ENCODE data around the gene SMIM41.

Gene SMIM41

DNA sequence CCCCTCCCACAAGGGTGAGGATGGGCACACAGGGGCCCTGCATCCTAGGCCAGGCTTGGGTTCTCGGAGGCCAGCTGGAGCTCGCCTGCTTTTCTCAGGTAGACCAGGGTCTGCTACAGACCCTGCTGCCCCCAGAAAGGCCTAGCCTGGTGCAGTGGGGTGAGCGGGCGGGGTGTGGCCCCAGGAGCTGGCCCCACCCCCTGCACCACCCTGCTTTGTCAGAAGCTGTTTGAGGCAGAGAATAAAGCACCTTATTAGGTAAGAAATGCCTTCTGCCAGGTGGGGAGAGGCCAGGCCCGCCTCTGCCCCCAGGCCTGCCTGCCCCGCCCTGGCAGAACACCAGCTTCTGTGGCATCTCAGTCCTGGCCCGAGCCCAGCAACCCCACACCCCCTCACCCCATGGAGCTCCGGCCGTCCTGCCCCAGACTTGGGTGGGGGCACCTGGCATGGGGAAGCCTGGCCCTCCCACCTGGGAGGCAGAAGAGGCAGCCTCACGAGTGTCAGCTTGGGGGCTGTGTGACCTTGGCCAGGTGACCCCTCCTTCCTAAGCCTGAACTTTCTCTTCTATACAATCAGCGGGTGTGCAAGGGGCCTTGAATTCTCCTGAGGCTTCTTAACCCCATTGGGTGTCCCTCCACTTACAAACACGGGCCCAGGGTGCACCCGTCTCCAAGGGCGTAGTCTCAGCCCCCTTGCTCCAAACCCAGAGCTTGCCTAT lies 69.1 kb downstream of the SMIM41 start:
- DNase-seq = no peak

- DNase-seq = no peak
Observed at GRCh38 chr12:52149182-52149641, 69.7 kb downstream of the SMIM41 start.

- DNase-seq = no peak
Observed at GRCh38 chr12:52149651-52150241, 70.2 kb downstream of the SMIM41 start.

- DNase-seq = no peak
Observed at GRCh38 chr12:52151153-52151836, 71.8 kb downstream of the SMIM41 start.

GRCh38 chr12:52151837-52152783 lies 72.6 kb downstream of the SMIM41 start:
- no peak for DNase-seq

GRCh38 chr12:52152905-52153317 lies 73.4 kb downstream of the SMIM41 start:
- DNase-seq = no peak

DNA sequence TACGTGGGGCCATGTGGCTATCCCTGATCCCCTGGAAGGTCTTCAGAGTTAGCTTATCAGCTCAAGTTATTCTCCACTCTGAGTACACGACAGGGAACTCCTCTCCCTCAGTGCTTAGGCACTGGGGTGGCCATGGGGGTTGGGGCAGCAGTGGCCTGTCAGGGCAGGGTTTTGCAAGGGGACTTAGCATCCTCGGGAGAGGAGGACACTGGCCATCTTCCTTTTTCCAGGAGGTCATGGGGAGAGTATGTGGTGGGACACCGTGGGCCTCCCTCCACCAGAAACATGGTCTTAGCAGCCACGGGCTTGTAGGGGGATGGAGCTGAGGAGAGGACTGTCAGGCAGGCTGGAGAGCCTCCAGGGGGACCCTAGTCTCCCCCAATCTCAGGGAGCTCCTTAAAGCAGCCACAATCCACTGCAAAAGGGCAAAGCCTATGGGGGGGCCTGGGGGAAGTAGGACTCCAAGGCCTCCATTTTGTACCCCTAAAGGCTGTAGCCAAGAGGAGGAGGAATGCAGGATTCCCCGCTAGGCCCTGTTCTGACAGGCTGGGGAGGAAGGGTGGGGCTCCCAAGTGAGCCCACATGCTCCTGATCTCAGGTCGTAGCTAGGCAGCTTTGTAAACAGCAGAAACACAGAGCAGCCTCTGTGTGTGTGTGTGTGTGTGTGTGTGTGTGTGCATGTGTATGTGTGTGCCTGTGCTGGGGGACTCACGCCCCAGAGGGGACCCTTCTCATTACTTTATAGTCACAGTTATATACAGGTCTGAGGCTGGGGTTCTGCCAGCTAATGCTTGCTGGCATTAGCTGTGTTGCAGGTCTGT lies 75.8 kb downstream of the SMIM41 start:
- no peak for DNase-seq

DNA sequence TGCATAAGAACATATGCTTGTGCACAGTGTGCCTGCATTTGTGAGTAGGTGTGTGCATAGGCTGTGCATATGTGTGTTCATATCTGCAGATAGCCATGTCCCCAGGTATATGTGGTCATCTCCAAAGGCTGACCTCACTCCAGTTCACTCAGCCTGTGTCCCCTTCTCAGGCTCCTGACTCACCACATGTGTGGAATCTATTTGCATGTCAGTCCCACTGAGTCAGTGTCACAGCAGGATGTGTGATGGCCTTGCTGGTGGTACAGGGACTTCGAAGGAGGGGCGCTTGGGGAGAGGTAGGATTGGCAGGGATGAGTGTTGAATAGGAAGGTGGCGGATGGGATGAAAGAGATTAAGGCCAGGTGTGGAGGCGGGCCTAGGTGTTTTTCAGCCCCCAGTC lies 76.8 kb downstream of the SMIM41 start:
- DNase-seq = no peak

- DNase-seq = no peak
Observed at GRCh38 chr12:52156757-52157565, 77.5 kb downstream of the SMIM41 start.

DNA sequence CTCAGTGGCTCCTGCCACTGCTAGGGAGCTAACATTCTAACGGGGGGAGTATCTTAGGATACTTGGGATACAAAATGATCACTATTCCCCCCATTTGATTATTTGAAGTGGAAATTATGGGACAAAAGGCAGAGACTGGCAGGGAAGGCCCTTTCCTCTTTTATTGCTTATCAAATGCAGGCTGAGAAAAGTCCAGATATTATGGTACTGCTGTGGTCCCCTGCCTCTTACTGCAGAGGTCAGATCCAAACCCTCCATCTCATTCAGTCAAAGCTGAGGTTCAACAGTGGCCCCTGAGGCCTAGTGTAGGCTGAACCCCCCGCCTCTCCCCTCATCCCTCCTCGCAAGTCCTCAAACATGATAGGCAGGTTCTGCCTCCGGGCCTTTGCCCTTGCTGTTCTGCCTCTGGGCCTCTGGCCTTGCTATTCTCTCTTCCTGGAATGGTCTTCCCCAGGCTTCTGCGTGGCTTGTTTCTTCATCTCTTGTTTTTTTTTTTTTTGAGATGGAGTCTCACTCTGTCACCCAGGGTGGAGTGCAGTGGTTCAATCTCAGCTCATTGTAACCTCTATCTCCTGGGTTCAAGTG lies 78.2 kb downstream of the SMIM41 start:
- no peak for DNase-seq
